Activated T-helper 17 cell treated with anti-CD3 and anti-CD28 coated beads, Interleukin-2, amount 50 U/mL, for 72 hours (primary cell): ENCODE results near the gene SREBF2. TPM values are rescaled to one million over a fixed set of nuclear protein-coding genes. Genes with fewer than 3 reads are reported as not detected.
"Not testable (repeated sequence)": the region's sequence is repeated elsewhere in the genome, so short reads cannot be mapped to it uniquely, and the experiment has no call there.

Source experiments
- ATAC-seq: fragments of 150-1000 bp; cut with Tn5 transposase; replicated peaks from 2 replicates; pipeline ENCODE4 v1.10.0; 2021; ENCODE audit warnings: mild to moderate bottlenecking, moderate library complexity
- H3K27ac Mint-ChIP-seq: one replicate; pipeline ENCODE4 v1.8.0; 2022; ENCODE audit warnings: mixed read lengths
- H3K27me3 Mint-ChIP-seq: one replicate; pipeline ENCODE4 v1.8.0; 2022; ENCODE audit warnings: mixed read lengths
- H3K36me3 Mint-ChIP-seq: one replicate; pipeline ENCODE4 v1.8.0; 2022; ENCODE audit warnings: low read depth, mild to moderate bottlenecking, mixed read lengths
- H3K4me1 Mint-ChIP-seq: one replicate; pipeline ENCODE4 v1.8.0; 2022; ENCODE audit warnings: mixed read lengths
- H3K4me3 Mint-ChIP-seq: one replicate; pipeline ENCODE4 v1.8.0; 2022; ENCODE audit warnings: mild to moderate bottlenecking, mixed read lengths
- H3K9me3 Mint-ChIP-seq: one replicate; pipeline ENCODE4 v1.8.0; 2022; ENCODE audit warnings: mixed read lengths
- total RNA-seq, 2 donors: library from RNA; stranded (reverse); gene quantifications; one replicate each; pipeline ENCODE4 v1.2.3, GENCODE V29; 2022

SREBF2 gene
- total RNA-seq, 2 donors from 2014 or later: 126 to 162 TPM

GRCh38 chr22:41826430-41827383, 6.2 kb upstream of the SREBF2 start:
- no peaks in the 10 kb centered on the region for H3K9me3 Mint-ChIP-seq
- peak overlapping the region; percentile 66 for H3K27ac Mint-ChIP-seq
- H3K27me3 Mint-ChIP-seq: no peaks in the 10 kb centered on the region
- no peak for ATAC-seq
- peaks cover 20% of the 10 kb centered on the region for H3K36me3 Mint-ChIP-seq
- peak overlapping the region; percentile 10 for H3K4me3 Mint-ChIP-seq
- H3K4me1 Mint-ChIP-seq: peaks cover 34% of the 10 kb centered on the region

DNA sequence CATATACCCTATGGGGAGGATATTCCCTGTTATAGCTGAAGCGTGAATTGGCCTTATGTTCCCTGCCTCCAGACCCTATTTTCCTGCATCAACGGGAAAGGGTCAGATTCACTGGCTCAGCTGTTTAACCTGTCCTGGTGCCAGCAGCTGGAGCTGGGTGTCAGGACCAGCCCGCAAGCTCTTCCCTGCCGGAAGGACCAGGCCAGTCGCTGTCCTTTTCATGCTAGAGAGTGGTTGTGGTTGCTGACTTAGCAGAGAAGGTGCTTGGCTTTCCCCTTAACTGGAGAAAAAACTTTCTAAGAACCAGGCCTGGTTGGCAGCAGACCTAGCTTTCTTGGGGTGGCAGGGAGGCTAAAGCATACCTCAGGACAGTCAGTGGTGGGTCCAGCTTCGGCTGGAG, 5.2 kb upstream of the SREBF2 start:
- peak overlapping the region; percentile 10 for H3K4me3 Mint-ChIP-seq
- H3K9me3 Mint-ChIP-seq: no peaks in the 10 kb centered on the region
- peak overlapping the region; percentile 66 for H3K27ac Mint-ChIP-seq
- H3K27me3 Mint-ChIP-seq: no peaks in the 10 kb centered on the region
- peaks cover 24% of the 10 kb centered on the region for H3K4me1 Mint-ChIP-seq
- no peak for ATAC-seq
- peaks cover 29% of the 10 kb centered on the region for H3K36me3 Mint-ChIP-seq

GRCh38 chr22:41828516-41828915, 4.4 kb upstream of the SREBF2 start:
- Mint-ChIP-seq H3K27ac (peak overlapping the region; percentile 66), H3K27me3 (no peaks in the 10 kb centered on the region), H3K36me3 (peaks cover 24% of the 10 kb centered on the region), H3K9me3 (no peaks in the 10 kb centered on the region), H3K4me1 (peaks cover 20% of the 10 kb centered on the region), H3K4me3 (peak overlapping the region; percentile 4)
- ATAC-seq: no peak

GRCh38 chr22:41830174-41830573, 2.7 kb upstream of the SREBF2 start:
- Mint-ChIP-seq H3K4me1 (peaks cover 19% of the 10 kb centered on the region), H3K36me3 (peaks cover 32% of the 10 kb centered on the region), H3K9me3 (no peaks in the 10 kb centered on the region), H3K27me3 (no peaks in the 10 kb centered on the region), H3K4me3 (no peak overlapping the region), H3K27ac (no peak overlapping the region)
- no peak for ATAC-seq

DNA sequence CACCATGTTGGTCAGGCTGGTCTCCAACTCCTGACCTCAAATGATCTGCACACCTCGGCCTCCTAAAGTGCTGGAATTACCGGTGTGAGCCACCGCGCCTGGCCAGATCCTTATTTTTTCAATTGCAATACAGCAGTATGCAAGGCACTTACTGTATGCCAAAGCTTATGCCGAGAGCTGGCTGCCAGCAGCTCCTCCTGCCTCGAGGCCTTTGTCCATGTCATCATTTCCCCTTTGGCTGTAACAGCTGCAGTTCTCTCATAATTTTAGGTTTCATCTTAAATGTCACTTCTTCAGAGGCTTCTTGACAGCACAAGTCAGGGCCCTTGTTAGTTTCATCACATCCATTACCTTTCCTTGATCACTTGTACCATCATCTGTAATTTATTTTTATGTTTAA, 1.5 kb upstream of the SREBF2 start:
- Mint-ChIP-seq H3K36me3 (peaks cover 44% of the 10 kb centered on the region), H3K4me1 (peaks cover 26% of the 10 kb centered on the region)

DNA sequence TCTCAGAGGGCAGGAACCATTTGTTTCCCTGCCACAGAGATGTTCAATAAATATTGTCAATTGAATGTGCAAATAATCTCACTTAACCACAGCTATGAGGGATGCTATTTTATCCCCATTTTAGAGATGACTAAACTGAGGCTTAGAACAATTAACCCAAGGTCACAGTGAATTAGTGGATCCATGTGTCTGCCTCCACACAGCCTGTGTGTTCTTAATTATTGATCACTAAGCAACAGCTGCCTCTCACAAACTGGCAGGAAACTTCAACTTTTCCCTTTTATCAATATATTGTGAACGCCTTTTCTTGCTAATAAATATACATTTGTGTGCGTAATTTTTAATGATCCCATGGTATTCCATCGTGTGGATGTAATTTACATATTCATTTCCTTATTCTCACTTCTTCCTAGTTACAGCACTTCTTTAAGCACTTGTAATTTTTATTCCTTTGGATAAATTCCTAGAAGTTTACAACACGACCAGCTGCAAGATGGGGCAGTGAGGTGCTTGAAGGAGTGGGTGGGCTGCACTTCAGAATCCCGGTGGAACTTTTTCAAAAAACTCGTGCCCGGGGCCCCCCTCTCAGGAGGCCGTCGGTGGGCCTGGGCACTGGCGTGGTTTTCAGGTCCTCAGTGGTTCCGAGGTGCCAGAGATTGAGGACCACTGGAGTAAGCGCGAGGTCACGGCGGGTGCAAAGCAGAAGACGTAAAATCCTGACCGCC, 915 bp upstream of the SREBF2 start:
- Mint-ChIP-seq H3K4me1 (peaks cover 31% of the 10 kb centered on the region), H3K9me3 (no peaks in the 10 kb centered on the region), H3K36me3 (peaks cover 50% of the 10 kb centered on the region), H3K27ac (peak overlapping the region; percentile 98), H3K4me3 (peak overlapping the region; percentile 92), H3K27me3 (no peaks in the 10 kb centered on the region)
- ATAC-seq: no peak

More for the DNA sequence above, 1.5 kb upstream of the SREBF2 start:
- H3K9me3 Mint-ChIP-seq: no peaks in the 10 kb centered on the region
- peak overlapping the region; percentile 92 for H3K4me3 Mint-ChIP-seq
- ATAC-seq: no peak
- H3K27me3 Mint-ChIP-seq: no peaks in the 10 kb centered on the region
- H3K27ac Mint-ChIP-seq: peak overlapping the region; percentile 98

- peak; percentile 17 for ATAC-seq
- no peaks in the 10 kb centered on the region for H3K27me3 Mint-ChIP-seq
- peak overlapping the region; percentile 90 for H3K27ac Mint-ChIP-seq
- H3K36me3 Mint-ChIP-seq: peaks cover 65% of the 10 kb centered on the region
- no peaks in the 10 kb centered on the region for H3K9me3 Mint-ChIP-seq
- peaks cover 32% of the 10 kb centered on the region for H3K4me1 Mint-ChIP-seq
- peak overlapping the region; percentile 92 for H3K4me3 Mint-ChIP-seq
Measured at GRCh38 chr22:41833369-41834004, 582 bp downstream of the SREBF2 start.

GRCh38 chr22:41834005-41834944, 1.4 kb downstream of the SREBF2 start:
- Mint-ChIP-seq H3K36me3 (peaks cover 72% of the 10 kb centered on the region), H3K4me1 (peaks cover 38% of the 10 kb centered on the region)

DNA sequence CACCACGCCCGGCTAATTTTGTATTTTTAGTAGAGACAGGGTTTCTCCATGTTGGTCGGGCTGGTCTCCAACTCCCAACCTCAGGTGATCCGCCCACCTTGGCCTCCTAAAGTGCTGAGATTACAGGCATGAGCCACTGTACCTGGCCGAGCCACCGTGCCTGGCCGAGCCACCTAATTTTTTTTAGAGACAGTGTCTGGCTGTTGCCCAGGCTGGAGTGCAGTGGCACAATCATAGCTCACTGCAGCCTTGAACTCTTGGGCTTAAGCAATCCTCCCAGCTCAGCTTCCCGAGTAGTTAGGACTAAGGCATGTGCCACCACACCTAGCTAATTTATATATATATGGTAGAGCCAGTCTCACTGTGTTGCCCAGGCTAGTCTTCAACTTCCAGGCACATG, 2.6 kb downstream of the SREBF2 start:
- Mint-ChIP-seq H3K4me1 (peaks cover 45% of the 10 kb centered on the region), H3K36me3 (peaks cover 84% of the 10 kb centered on the region), H3K4me3 (peak overlapping the region; percentile 43), H3K27ac (peak overlapping the region; percentile 71)
- not testable (repeated sequence) for H3K27me3 Mint-ChIP-seq, ATAC-seq, H3K9me3 Mint-ChIP-seq

More at GRCh38 chr22:41834005-41834944, 1.4 kb downstream of the SREBF2 start:
- peak overlapping the region; percentile 90 for H3K27ac Mint-ChIP-seq
- no peaks in the 10 kb centered on the region for H3K27me3 Mint-ChIP-seq
- ATAC-seq: no peak
- no peaks in the 10 kb centered on the region for H3K9me3 Mint-ChIP-seq
- peak overlapping the region; percentile 92 for H3K4me3 Mint-ChIP-seq

- ATAC-seq: no peak
- H3K27me3 Mint-ChIP-seq: no peaks in the 10 kb centered on the region
- H3K4me3 Mint-ChIP-seq: peak overlapping the region; percentile 43
- no peaks in the 10 kb centered on the region for H3K9me3 Mint-ChIP-seq
- peaks cover 92% of the 10 kb centered on the region for H3K36me3 Mint-ChIP-seq
- peak overlapping the region; percentile 71 for H3K27ac Mint-ChIP-seq
- peaks cover 46% of the 10 kb centered on the region for H3K4me1 Mint-ChIP-seq
Measured at GRCh38 chr22:41836551-41836950, 3.6 kb downstream of the SREBF2 start.

DNA sequence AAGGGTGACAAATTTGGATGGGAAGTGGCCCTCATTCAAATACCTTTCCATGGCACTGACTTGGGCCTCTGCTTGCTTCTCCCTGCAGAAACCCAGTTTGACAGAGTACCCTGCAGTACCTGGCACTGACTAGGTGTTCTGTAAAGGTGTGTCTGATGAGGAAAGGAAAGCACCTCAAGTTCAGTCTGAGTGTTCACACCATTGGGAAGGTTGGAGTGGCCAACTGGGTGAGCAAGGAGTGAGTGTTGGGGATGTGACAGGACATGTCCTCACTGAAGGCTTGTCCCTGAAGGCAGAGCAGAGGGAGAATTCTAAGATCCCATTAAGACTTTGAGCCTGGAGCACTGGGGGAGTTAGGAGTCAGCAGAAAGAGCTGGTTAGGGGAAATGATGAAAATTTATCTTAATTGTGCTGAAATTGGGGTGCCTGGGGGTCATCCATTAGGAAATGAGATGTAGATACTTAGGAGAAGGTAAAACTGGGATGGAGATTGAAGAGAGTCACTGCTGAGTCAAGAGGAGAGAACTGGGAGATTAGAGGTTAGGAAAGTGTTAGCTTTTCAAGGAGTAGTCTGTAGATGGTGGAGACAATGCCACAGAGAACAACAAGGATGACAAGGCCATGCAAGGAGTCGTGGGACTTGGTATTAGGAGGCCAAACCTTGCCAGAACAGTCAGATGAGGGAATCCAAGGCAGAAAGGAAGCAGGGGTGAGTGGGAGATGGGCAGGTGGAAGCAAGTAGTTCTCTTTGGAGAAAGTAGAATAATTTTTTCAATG, 6.1 kb downstream of the SREBF2 start:
- no peak for ATAC-seq
- no peaks in the 10 kb centered on the region for H3K27me3 Mint-ChIP-seq
- H3K27ac Mint-ChIP-seq: peak overlapping the region; percentile 21
- H3K36me3 Mint-ChIP-seq: peaks cover 95% of the 10 kb centered on the region
- peaks cover 56% of the 10 kb centered on the region for H3K4me1 Mint-ChIP-seq
- peak overlapping the region; percentile 34 for H3K4me3 Mint-ChIP-seq
- no peaks in the 10 kb centered on the region for H3K9me3 Mint-ChIP-seq

GRCh38 chr22:41840216-41840615, 7.3 kb downstream of the SREBF2 start:
- peak overlapping the region; percentile 74 for H3K27ac Mint-ChIP-seq
- no peak for ATAC-seq
- peaks cover 94% of the 10 kb centered on the region for H3K36me3 Mint-ChIP-seq

More at GRCh38 chr22:41840216-41840615, 7.3 kb downstream of the SREBF2 start:
- no peaks in the 10 kb centered on the region for H3K27me3 Mint-ChIP-seq
- peak overlapping the region; percentile 39 for H3K4me3 Mint-ChIP-seq
- H3K4me1 Mint-ChIP-seq: peaks cover 52% of the 10 kb centered on the region
- no peaks in the 10 kb centered on the region for H3K9me3 Mint-ChIP-seq
